SK-N-SH (cell line): ENCODE measurements around the gene TMEM106B.

Experiments used
- CHD2 ChIP-seq: fragments of 150-350 bp; IDR thresholded peaks from 2 replicates; pipeline ENCODE4 v1.6.1; 2018; ENCODE audit warnings: low read length; ENCODE audit not compliant: partially characterized antibody
- CTCF ChIP-seq: fragments of 200-600 bp; sonication (generic); IDR thresholded peaks from 2 replicates; pipeline ENCODE4 v1.6.1; 2017; ENCODE audit warnings: antibody characterized with exemption, mild to moderate bottlenecking, moderate library complexity
- EP300 ChIP-seq, 2 experiments: IDR thresholded peaks; 2 replicates each; pipeline versions ENCODE4 v1.4.0 to v1.6.1; 2012; ENCODE audit warnings: borderline replicate concordance in 1 of 2, low read depth in 1 of 2, low read length in 1 of 2
- EZH2phosphoT487 ChIP-seq: fragments of 200-600 bp; sonication (generic); IDR thresholded peaks from 2 replicates; pipeline ENCODE4 v1.6.1; 2017; ENCODE audit warnings: low read depth, mixed run types, mild to moderate bottlenecking, antibody characterized with exemption, moderate library complexity, borderline replicate concordance
- GABPA ChIP-seq: IDR thresholded peaks from 2 replicates; pipeline ENCODE4 v1.4.0; 2012; ENCODE audit warnings: low read depth, mild to moderate bottlenecking
- IRF3 ChIP-seq: fragments of 150-350 bp; IDR thresholded peaks from 2 replicates; pipeline ENCODE4 v1.6.1; 2016; ENCODE audit warnings: mild to moderate bottlenecking, low read depth, low read length
- JUND ChIP-seq: IDR thresholded peaks from 2 replicates; pipeline ENCODE4 v1.4.0; 2012
- MAX ChIP-seq: IDR thresholded peaks from 2 replicates; pipeline ENCODE4 v1.4.0; 2012; ENCODE audit warnings: low read depth
- POLR2AphosphoS5 ChIP-seq: IDR thresholded peaks from 2 replicates; pipeline ENCODE4 v1.6.1; 2012; ENCODE audit warnings: low read depth, low read length
- SIN3A ChIP-seq: IDR thresholded peaks from 2 replicates; pipeline ENCODE4 v1.6.1; 2012; ENCODE audit warnings: low read depth, mild to moderate bottlenecking, low read length, moderate library complexity, borderline replicate concordance
- TAF1 ChIP-seq: IDR thresholded peaks from 2 replicates; pipeline ENCODE4 v1.6.1; 2012; ENCODE audit warnings: low read depth, mild to moderate bottlenecking, low read length, moderate library complexity, borderline replicate concordance

GRCh38 chr7:12196386-12196785 is 14.7 kb upstream of the TMEM106B start:
- TF ChIP-seq MAX (no peak), CTCF (no peak), EP300 (IDR thresholded peaks at IDR 0.05; ENCODE audit: borderline replicate concordance in 1 of 2, low read depth in 1 of 2, low read length in 1 of 2) (no peak), GABPA (no peak), SIN3A (no peak), CHD2 (no peak), POLR2AphosphoS5 (no peak), EZH2phosphoT487 (no peak), IRF3 (no peak), JUND (no peak), TAF1 (no peak)
